ENCODE data around the gene C19orf73.

GRCh38 chr19:49092686-49093085, 26.3 kb downstream of the C19orf73 start:
- no peak for TF ChIP-seq CTCF (IDR thresholded peaks at IDR 0.05)
- TF ChIP-seq REST (IDR thresholded peaks at IDR 0.05; ENCODE audit: insufficient read depth in 1 of 2, low read depth in 2 of 2, low read length in 1 of 2): no peak
- TF ChIP-seq POLR2AphosphoS5 (IDR thresholded peaks at IDR 0.05; ENCODE audit: low read depth, low read length): no peak
- no peak for TF ChIP-seq SIN3A (IDR thresholded peaks at IDR 0.05; ENCODE audit: borderline replicate concordance, insufficient read depth, low read depth, low read length)
